Stimulated activated CD8-positive, alpha-beta memory T cell treated with anti-CD3 and anti-CD28 coated beads, Interleukin-7, amount 100 ng/mL, for 48 hours (primary cell): ENCODE data around the gene PKD2L1.
A peak's percentile ranks its signal among the peaks of the same experiment; 100 is the strongest.

Experiments used
- DNase-seq, 2 donors: peaks; one replicate each; pipeline ENCODE4 v3.0.0-alpha.2; 2020; ENCODE audit warnings: low read depth in 1 of 2; ENCODE audit errors: extremely low read depth in 1 of 2

PKD2L1 gene

DNA sequence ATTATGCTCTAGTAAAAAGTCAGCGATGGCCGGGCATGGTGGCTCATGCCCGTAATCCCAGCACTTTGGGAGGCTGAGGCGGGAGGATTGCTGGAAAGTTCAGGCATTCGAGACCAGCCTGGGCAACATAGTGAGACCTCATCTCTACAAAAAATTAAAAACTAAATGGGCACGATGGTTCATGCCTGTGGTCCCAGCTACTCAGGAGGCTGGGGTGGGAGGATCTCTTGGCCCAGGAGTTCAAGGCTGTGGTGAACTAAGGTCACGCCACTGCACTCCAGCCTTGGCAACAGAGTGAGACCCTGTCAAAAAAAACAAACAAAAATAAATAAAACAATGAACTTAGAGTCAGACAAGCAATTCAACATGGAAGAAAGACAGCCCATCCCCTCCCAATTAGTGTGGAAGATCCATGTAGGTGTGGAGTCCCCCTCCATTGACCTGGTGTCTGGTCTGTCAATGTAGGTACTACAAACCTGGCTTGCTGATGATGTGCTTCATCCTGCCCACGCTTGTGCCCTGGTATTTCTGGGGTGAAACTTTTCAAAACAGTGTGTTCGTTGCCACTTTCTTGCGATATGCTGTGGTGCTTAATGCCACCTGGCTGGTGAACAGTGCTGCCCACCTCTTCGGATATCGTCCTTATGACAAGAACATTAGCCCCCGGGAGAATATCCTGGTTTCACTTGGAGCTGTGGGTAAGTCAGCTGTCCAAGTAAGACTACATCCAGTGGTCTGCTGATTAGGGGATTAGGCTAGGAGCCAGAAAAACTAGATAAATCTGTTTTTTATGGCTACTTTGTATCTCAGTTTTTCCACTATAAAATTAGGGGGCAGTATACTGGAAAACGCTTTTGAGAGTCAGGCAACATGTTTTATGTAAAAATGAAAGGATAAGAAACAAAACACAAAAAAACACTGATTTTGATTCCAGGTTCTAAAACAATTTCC, 26.3 kb upstream of the PKD2L1 start:
- DNase-seq = no peak

DNA sequence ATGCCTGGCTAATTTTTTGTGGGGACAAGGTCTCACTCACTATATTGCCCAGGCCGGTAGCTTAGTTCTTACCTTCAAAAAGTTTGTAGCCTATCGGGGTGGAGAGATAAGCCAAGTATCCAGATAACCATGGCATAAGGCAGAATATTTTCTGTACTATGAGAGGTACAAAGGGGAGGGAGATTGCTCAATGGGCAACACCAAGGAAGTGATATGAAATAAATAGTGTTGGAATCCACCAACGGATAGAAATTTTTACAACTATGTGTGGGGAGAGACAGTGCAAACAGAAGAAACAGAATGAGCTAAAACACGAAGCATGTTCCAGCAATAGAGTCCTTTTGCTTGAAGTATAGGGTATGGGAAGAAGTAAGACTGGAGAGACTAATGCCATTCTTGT, 25.1 kb upstream of the PKD2L1 start:
- DNase-seq = no peak

DNA sequence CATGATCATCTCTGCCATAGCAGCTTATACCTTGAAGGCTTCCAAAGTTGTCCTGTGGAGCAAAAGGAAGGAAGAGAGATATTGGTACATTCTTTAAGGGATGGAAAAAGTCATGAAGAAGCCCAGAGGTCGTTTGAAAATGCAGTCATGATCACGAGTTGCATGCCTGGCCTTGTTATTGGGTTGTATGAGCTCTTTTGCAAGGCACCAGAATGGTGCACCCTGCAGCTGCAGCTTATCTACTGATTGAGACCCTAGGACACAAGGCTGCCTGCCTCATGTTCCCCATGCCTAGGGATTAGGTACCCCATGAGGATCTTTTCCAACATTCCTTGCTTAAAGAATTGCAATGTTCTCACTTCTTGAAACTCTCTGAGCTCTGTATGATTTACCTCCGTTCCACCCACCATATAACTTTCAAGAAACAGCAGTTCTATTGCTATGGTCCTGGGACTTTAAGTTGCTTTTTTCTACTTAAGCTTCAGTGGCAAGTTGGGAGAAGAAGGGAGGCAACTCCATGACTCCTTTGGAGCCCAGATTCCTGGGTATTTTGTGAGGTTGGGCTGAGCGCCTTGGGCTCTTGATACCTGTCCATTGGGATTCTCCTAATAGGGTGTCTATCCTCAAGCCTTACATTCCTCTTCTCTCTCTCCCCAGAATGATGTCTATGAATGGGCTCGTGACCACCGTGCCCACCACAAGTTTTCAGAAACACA, 23.9 kb upstream of the PKD2L1 start:
- DNase-seq = no peak

DNA sequence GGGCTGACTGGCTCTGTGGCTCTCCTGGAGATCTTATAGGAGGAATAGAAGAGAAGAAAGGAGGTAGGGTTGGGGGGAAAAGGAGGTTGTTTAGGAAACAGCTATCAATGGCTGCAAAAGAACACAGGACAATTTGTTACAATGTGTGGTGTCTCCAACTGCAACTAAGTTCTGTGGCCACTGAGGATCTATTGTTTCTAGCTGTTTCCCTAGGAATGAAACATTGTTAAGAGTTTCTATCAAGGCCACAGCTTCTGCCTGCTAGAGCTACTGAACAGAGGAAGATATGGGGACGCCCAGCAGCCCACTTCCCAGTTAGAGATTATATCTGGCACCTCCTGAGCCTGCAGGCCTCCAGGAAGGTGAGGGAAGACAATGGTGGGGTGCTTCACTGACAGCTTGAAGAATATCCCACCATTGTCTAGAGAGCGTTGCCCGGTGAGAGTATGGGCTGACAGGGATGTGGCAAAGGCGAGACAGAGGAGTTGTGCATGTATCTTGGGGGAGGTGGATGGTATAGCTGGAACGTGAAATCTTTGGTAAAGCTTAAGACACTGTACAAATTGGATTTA, 21.0 kb upstream of the PKD2L1 start:
- DNase-seq = no peak

DNA sequence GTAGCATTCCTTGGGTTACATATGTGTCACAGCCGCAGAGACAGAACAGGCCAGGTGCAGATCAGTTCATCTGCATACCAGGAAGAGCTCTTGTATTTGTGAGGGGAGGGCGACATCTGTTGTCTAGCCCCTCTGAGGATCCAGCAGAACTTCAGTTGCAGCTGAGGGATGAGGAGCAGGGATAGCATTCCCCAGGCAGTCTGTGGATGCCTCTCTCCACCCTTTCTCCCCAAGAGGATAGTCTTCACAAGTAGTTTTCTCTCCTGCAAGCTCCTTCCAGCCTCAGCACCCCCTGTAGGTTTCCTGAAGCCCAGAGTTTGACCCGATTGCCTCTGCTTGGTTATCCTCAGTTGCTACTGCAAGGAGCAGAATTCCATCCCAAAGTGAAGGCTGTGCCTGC, 19.6 kb upstream of the PKD2L1 start:
- DNase-seq = no peak

DNA sequence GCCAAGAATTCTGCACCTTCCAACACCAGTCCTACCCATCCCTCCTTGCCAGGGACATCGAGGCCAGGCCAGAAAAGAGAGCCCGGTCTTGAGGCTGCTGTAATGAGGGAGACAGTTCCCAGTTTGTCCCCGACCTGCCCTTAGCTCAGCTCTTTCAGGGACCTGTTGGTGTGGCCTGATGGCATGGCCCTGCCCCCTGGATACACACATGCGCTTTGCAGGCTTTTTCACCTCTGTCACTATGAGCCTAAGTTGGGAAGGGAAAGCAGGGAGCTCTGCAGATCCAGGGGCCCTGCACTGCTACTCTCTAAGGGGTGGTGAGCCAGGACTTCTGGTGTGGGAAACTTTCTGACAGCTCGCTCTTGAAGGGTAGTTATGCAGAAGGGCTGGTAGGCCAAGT, 19.1 kb upstream of the PKD2L1 start:
- no peak for DNase-seq

DNA sequence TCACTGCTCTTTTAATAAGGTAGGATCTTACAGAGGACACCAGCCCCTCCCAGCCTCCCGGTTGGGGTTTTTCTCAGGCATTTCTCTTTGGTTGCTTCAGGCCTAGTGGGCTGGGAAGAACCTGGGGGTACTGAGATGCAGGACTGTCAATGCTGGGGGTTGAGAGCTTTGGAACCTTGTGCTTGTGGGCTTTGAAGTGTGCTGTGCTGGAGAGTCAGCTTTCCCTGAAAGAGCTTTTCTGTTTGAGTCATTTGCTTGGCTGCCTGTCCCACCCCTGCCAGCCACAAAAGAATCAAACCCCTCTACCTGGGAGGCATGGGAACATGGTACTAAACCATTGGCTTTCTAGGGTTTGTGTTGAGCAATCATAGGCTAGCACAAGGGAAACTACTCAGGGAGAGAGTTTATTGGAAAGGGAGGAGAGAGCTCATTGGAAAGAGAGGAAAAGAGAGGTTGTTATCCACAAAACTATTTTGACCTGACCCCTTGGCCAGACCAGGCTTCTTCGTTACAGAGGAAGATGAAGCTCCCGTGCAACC, 18.4 kb upstream of the PKD2L1 start:
- DNase-seq = no peak

DNA sequence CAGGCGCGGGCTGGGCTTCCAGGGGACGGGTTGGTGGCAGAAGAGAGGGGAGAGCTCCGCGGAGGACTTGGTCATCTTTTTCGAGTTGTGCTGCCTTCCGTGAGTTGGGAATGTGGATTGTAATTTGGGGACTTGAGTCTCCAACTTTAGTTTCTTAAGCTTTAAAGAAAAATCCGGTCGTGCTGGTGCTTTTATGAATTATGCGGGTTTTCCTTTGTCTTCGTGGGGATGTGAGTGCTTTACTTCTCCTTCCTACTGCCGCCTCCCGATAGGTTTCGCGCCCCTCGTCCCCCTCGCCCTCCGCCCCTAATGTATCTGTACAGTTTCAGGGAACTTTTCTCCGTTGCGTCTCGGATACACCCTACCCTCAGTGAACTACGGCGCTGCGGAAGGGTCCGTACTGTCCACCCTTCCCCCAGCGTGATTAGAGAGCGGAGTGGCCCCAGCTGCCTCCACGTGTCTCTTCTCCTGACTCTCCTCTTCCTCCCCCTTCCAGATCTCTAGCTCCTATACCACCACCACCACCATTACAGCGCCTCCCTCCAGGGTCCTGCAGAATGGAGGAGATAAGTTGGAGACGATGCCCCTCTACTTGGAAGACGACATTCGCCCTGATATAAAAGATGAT, 17.7 kb upstream of the PKD2L1 start:
- no peak for DNase-seq

DNA sequence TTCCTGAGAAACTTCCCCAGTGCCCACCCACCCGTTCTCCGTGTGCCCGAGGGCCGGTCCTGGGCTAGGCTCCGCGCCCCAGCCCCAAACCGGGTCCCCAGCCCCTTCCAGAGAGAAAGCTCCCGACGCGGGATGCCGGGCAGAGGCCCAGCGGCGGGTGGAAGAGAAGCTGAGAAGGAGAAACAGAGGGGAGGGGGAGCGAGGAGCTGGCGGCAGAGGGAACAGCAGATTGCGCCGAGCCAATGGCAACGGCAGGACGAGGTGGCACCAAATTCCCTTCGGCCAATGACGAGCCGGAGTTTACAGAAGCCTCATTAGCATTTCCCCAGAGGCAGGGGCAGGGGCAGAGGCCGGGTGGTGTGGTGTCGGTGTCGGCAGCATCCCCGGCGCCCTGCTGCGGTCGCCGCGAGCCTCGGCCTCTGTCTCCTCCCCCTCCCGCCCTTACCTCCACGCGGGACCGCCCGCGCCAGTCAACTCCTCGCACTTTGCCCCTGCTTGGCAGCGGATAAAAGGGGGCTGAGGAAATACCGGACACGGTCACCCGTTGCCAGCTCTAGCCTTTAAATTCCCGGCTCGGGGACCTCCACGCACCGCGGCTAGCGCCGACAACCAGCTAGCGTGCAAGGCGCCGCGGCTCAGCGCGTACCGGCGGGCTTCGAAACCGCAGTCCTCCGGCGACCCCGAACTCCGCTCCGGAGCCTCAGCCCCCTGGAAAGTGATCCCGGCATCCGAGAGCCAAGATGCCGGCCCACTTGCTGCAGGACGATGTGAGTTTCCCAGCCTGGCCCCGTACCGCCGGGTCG, 16.9 kb upstream of the PKD2L1 start, which contains the start of gene SCD:
Gene SCD, plus strand, starts transcription at position 469 of the 803 bp plus-strand sequence. Its CDS starts 272 bp downstream, at position 741.
- DNase-seq = peak; percentile 73 to 88

DNA sequence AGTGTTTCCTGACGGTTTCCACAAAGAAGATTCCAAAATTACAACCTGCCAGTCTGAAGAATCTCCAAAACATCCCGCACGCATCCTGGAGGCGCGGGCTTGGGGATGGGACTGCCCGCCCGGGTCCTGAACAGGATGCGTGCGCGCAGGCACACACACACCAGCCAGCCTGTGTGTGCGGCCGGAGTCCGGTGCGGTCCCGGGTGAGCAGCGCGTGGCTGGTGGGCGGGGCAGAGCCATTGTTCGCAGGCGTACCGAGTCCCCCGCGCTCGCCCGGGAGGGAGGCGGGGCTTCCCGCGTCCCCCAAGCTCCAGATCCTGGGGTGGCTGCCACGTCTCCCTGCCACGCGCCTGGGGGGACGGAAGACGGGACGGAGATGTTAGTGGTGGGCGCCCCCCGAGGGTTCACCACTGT, 16.3 kb upstream of the PKD2L1 start:
- peak; percentile 62 to 66 for DNase-seq

DNA sequence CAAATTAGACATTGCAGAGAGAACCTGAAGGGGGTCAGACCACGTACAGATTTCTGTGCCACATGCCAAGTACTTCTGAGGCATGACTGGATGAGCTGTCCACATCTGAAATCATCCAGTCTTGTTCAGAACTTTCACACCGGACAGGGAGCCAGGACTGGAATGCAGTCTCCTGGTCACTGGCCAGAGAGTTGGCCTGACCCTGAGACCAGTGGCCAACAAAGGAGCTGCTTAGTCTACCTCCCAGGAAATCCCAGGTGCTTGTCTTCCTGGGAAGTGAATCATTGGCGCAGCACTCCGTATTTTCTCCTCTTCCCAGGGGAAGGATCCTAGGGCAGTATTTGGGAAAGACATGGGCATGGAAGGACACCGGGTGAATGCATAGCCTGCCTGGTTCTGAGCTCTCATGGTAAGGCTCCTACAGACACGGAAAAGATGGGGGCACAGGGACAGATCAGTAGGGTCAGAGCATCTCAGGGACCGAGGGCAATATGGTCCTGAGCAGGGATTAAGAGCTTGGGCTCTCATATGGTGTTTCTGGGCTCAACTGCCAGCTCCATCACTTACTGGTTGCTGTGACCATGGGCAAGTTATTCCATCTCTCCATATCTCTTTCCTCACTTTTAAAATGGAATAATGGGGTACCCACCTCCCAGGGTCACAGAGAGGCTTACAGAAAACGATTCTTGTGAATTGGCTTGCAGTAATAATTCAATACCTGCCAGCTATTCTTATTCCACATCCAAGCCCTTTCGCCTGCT, 15.7 kb upstream of the PKD2L1 start:
- no peak for DNase-seq

DNA sequence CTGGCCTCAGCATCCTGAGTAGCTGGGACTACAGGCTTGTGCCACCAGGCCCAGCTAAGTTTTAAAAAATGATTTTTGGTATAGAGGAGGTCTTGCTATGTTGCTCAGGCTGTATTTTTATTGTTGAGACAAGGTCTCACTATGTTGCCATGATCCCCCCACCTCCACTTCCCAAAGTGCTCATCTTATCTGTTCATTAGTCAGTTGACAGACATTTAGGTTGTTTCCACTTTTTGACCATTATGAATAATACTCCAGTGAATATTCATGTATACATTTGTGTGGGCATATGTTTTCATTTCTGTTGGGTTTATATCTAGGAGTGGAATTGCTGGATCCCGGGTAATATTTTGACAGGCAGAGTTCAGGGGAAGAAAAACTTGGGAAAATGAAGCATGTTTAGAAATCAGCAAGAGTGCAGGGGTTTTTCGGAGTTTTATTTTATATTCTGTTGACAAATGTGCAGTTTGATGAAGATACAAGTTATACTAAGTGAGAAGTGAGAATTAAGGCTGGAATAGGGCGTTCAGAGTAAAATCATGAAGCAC, 14.3 kb upstream of the PKD2L1 start:
- DNase-seq = no peak

DNA sequence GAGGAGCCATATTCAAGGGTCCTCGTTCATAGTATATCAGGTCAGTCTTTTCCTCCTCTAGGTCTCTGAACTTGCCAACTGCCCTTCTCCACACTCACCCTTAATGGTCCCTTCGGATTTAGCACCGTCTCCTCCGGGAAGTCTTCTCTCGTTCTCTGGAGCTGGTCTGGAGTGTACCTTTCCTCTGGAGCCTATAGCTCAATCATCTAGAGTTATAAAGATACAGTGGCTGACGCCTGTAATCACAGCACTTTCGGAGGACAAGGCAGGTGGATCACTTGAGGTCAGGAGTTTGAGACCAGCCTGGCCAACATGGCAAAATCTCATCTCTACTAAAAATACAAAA, 12.6 kb upstream of the PKD2L1 start:
- no peak for DNase-seq

DNA sequence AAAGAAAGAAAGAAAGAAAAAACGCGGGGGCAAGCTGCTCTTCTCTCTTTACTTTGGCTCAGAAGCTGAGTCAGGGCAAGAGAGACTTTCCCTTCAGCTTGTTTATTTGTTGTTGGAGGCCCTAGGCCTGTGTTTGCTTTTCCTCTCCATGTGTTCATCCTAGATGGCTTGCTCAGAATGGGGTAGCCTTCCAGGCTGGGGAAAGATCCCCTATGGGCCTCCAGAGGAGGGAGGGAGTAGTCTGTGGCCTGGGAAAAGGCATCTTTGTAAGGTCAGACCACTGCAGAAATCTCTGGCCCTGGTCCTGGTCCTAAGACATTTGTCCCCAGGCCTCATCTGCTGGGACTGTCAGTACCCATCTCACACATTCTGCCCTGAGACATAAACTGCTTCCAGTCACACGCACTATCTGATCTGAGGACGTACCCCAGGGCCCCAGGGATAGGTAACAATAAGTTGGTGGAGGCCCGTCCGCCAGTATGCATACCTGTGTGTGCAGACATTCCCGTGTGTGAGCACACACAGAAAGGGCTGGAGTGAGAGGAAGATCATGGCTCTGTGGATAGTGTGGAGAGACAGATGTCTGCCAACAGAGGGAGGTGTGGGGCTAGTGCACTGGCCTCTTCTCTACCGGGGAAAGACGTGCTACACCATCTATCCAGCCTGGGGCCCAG, 12.1 kb upstream of the PKD2L1 start:
- DNase-seq = peak in 1 of 2 donors; percentile 29

DNA sequence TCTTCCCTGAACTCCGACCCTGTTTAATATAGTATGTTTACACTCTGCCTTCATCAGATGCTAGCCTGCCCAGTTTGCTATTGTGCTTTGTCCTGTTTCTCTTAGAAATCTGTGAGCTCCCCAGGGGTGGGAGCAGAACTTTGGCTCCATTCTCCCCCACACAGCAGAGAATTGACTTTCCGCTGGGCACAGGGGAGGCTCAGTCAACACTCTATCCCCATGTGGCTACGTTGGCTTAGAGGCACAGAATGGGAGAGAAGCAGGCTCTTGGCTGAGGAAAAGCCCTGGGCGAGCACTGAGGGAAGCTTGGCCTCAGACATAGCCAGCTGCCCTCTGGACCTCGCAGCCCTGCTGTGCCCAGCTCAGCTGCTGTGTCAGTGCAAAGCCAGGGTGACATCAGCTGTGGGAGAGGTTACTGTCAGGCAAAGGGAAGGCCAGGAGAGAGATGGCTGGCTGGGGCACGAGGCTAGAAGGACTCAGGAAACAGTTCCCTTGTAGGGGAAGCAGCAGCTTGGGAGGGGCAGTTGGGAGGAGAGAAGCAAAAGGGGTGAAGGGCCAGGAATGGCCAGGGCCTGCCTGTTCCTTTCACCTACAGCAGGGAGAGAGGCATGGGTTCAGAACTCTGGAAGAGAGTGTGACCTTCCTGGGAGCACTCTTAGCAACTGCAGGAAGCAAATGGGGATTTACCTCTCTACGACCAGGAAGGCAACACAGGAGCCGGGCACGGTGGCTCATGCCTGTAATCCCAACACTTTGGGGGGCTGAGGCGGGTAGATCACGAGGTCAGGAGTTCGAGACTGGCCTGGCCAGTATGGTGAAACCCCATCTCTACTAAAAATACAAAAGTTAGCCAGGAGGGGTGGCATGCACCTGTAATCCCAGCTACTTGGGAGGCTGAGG, 11.2 kb upstream of the PKD2L1 start:
- no peak for DNase-seq

DNA sequence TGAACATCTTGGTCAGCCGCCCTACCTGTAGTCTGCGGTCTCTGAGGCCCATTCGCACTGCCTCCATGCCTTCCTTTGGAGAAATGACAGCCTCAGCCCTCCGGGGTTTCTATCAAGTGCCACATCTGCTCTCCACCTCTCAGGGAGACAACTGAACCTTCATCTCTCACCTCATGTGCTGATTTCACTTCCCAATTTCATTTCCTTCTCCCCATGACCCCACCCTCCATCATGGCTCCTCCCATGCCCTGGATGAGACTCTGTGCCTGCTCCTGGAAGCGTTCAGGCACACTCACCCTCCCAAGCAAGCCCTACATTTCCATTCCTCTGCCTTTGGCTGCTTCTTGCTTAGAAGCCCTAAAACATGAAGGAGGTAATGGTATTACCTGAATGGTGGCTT, 9.2 kb upstream of the PKD2L1 start:
- no peak for DNase-seq

DNA sequence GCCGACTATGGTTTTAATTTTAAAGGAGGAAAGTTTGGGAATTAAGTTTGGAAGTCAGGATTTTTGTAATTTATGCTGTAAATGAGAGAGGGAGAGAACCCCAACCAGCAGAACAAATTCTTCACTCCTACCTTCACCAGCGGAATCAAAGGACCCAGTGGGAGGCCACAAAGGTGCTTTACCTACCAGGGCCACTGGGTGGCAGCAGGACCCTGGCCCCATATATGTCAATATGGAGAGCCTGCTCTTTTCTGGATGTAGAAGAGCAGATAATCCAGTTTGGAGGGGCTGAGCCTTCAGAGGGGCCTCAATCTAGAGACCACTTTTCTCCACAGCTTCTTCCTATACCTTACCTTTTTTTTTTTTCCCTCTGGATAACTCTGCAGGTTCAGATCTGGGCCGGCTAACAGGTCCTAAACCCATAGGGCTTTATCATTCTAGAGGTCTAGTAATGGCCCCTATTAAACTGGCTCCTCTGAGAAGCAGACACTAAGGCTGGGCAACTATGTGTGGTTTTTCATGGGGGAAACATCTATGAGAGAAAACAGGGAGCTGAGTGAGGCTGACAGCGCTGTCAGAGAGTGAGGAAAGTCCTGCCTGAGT, 8.5 kb upstream of the PKD2L1 start:
- DNase-seq = peak; percentile 37 to 62
